Cardiac muscle cell (in vitro differentiated cells and primary cell): ENCODE data around the gene MCM6. TPM values are rescaled to one million over a fixed set of nuclear protein-coding genes. Genes with fewer than 3 reads are reported as not detected.
"Not testable (repeated sequence)": the region's sequence is repeated elsewhere in the genome, so short reads cannot be mapped to it uniquely, and the experiment has no call there.

Source experiments
- DNase-seq, 2 donors: peaks; one replicate each; pipeline versions ENCODE4 v3.0.0 to v3.0.0-alpha.2; 2010 to 2017; ENCODE audit warnings: low read depth in 1 of 2, low spot score in 1 of 2
- H3K27ac ChIP-seq: fragments of 200-600 bp; sonication (generic); 2 replicates; pipeline ENCODE4 v1.5.1; 2016
- H3K27me3 ChIP-seq: fragments of 200-600 bp; sonication (generic); 2 replicates; pipeline ENCODE4 v1.6.0; 2016; ENCODE audit warnings: control low read depth
- H3K36me3 ChIP-seq: fragments of 200-600 bp; sonication (generic); 2 replicates; pipeline ENCODE4 v1.5.1; 2016; ENCODE audit warnings: control low read depth
- H3K4me1 ChIP-seq: fragments of 200-600 bp; sonication (generic); 2 replicates; pipeline ENCODE4 v1.8.1; 2017; ENCODE audit warnings: low read depth, mild to moderate bottlenecking, mixed run types
- H3K4me3 ChIP-seq: fragments of 200-600 bp; sonication (generic); 2 replicates; pipeline ENCODE4 v1.5.1; 2016; ENCODE audit warnings: mild to moderate bottlenecking
- H3K9me3 ChIP-seq: fragments of 200-600 bp; sonication (generic); 2 replicates; pipeline ENCODE4 v1.5.1; 2017; ENCODE audit warnings: low read depth, mild to moderate bottlenecking, control low read depth
- polyA plus RNA-seq: library from polyadenylated mRNA; unstranded; fragments of >200 nt; fragmentation: Nextera tagmentation; extraction: Ambion mirVana; gene quantifications from 2 replicates; pipeline ENCODE4 v1.2.1, GENCODE V29; 2016
- total RNA-seq: library from RNA; depleted of rRNA; stranded (reverse); fragments of >200 nt; gene quantifications from 2 replicates; pipeline ENCODE4 v1.2.3, GENCODE V29; 2016
- TF ChIP-seq, protein P1 (sequence below): IDR thresholded peaks from 2 replicates; pipeline ENCODE4 v1.5.1; 2012; ENCODE audit warnings: low read depth, mild to moderate bottlenecking, low read length

The MCM6 gene
- total and polyA plus RNA-seq, 2 experiments from 2014 or later: 12.8 to 32.0 TPM

DNA sequence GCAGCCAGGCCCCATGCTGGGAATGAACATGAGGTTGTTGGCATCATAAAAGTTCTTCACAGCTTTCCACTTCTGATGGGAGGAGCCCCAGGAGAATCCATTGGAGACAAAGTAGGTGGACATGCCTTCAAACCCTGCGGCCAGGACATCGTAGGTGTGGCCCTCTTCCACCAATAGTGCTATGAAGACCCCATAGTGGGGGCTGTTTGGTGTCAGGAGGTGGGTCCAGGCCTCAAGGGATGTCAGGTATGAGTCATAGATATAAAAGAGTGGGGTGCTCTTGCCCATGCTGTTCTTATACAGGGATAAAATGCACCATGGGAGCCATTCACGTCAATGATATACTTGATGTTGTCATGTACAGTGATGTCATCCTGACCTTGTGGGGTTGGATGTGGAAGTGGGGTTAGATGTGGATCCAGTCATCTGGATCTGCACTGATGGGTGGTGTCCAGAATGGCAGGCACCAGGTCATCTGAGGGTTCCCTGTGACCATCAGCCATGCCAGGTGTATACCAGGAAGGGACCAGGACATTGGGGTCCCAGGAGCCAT lies 22.1 kb upstream of the MCM6 start:
- H3K4me1 ChIP-seq: no peaks in the 10 kb centered on the region
- H3K4me3 ChIP-seq: no peak overlapping the region
- no peak overlapping the region for H3K27ac ChIP-seq
- no peak for DNase-seq
- H3K9me3 ChIP-seq: no peaks in the 10 kb centered on the region
- TF ChIP-seq, protein P1, sequence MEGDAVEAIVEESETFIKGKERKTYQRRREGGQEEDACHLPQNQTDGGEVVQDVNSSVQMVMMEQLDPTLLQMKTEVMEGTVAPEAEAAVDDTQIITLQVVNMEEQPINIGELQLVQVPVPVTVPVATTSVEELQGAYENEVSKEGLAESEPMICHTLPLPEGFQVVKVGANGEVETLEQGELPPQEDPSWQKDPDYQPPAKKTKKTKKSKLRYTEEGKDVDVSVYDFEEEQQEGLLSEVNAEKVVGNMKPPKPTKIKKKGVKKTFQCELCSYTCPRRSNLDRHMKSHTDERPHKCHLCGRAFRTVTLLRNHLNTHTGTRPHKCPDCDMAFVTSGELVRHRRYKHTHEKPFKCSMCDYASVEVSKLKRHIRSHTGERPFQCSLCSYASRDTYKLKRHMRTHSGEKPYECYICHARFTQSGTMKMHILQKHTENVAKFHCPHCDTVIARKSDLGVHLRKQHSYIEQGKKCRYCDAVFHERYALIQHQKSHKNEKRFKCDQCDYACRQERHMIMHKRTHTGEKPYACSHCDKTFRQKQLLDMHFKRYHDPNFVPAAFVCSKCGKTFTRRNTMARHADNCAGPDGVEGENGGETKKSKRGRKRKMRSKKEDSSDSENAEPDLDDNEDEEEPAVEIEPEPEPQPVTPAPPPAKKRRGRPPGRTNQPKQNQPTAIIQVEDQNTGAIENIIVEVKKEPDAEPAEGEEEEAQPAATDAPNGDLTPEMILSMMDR: no peak
- H3K36me3 ChIP-seq: no peaks in the 10 kb centered on the region
- no peaks in the 10 kb centered on the region for H3K27me3 ChIP-seq

DNA sequence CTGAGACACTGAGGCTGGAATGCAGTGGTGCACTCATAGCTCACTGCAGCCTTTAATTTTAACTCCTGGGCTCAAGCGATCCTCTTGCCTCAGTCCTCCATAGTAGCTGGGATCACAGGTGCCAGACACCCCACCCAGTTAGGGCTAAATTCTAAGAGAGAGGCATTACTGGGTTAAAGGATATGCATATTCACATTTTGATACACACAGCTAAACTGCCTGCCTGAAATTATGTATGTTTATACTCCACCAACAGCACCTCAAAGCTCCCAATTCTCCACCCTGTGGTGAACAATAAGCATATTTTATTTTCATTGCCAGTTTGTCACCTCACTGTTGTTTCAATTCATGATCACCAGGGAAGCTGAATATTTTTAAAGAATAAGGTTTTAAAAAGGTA lies 18.7 kb upstream of the MCM6 start:
- H3K27me3 ChIP-seq: no peaks in the 10 kb centered on the region
- no peak overlapping the region for H3K27ac ChIP-seq
- H3K4me1 ChIP-seq: no peaks in the 10 kb centered on the region
- H3K4me3 ChIP-seq: no peak overlapping the region
- TF ChIP-seq, protein P1: no peak
- no peak for DNase-seq
- H3K9me3 ChIP-seq: no peaks in the 10 kb centered on the region
- H3K36me3 ChIP-seq: no peaks in the 10 kb centered on the region

DNA sequence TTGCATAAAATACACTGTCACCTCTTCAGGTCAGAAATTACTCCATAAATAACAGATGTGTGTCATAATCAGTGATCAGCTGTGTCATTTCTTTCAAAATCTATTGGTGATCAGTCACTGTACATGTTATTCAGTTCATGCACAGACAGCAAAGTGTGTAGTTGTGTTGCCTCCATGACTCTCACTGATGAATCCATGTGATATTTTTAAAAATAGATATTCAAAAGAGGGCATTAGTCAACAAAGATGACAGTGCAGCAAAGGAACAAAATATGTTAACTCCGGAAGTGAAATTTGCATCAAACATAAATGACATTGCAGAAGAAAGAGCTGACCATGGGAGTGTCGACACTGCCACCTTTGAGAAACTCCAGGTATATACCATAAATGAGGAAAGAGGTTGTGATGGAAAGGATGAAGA lies 17.1 kb upstream of the MCM6 start:
- TF ChIP-seq, protein P1: no peak
- no peaks in the 10 kb centered on the region for H3K27me3 ChIP-seq
- no peaks in the 10 kb centered on the region for H3K9me3 ChIP-seq
- no peak for DNase-seq
- H3K4me1 ChIP-seq: no peaks in the 10 kb centered on the region
- H3K27ac ChIP-seq: no peak overlapping the region
- H3K4me3 ChIP-seq: no peak overlapping the region
- H3K36me3 ChIP-seq: no peaks in the 10 kb centered on the region

DNA sequence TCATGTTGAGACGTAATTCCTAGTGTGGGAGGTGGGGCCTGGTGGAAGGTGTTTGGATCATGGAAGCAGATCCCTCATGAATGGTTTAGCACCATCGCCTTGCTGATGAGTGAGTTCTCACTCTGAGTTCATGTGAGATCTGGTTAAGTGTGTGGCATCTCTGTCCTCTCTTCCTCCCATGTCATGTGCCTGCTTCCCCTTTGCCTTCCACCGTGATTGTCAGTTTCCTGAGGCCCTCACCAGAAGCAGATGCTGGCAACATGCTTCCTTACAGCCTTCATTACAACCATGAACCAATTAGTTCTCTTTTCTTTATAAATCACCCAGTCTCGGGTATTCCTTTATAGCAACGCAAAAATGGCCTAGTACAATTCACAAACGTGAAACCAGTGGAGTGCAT lies 14.6 kb upstream of the MCM6 start:
- no peak for DNase-seq
- H3K27me3 ChIP-seq: no peaks in the 10 kb centered on the region
- H3K9me3 ChIP-seq: no peaks in the 10 kb centered on the region
- TF ChIP-seq, protein P1: no peak
- no peaks in the 10 kb centered on the region for H3K36me3 ChIP-seq
- H3K27ac ChIP-seq: no peak overlapping the region
- no peak overlapping the region for H3K4me3 ChIP-seq
- no peaks in the 10 kb centered on the region for H3K4me1 ChIP-seq

DNA sequence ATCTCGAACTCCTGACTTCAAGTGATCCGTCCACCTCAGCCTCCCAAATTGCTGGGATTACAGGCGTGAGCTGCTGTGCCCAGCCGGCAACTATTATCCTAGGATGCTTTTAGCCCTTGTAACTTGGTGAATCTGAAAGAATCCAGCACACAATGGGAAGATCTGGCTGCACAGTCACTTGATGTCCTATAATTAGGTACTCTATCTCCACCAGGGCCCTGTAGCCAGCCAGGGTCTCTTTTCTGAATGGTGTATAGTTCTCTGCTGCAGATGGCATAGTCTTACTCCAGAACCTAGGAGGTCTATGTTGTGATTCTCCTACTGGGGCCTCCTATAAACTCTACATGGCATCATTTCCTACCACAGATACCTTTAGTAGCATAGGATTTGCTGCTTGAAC lies 13.9 kb upstream of the MCM6 start:
- H3K36me3 ChIP-seq: no peaks in the 10 kb centered on the region

DNA sequence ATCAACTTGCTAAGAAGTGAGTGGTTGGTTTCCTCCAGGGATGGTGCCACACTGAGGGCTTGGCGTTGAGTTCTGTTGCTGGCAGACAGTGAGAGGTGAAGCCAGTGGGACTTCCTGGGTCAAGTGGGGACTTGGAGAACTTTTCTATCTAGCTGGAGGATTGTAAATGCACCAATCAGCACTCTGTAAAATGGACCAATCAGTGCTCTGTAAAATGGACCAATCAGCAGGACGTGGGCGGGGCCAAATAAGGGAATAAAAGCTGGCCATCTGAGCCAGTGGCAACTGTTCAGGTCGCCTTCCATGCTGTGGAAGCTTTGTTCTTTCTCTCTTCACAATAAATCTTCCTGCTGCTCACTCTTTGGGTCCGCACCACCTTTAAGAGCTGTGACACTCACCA lies 12.3 kb upstream of the MCM6 start:
- not testable (repeated sequence) for H3K27me3 ChIP-seq, H3K36me3 ChIP-seq, H3K27ac ChIP-seq, H3K4me1 ChIP-seq, DNase-seq, H3K9me3 ChIP-seq, H3K4me3 ChIP-seq

More for the DNA sequence above, 13.9 kb upstream of the MCM6 start:
- Histone ChIP-seq H3K27ac (no peak overlapping the region), H3K4me1 (no peaks in the 10 kb centered on the region), H3K4me3 (no peak overlapping the region), H3K27me3 (no peaks in the 10 kb centered on the region), H3K9me3 (no peaks in the 10 kb centered on the region)
- DNase-seq: no peak
- TF ChIP-seq, protein P1: no peak
